HG02970 (cell line): ENCODE measurements around the gene MYBPH.

Experiments used
- ATAC-seq: cut with Tn5 transposase; IDR thresholded peaks from one replicate; pipeline ENCODE4 v1.9.1; 2021; ENCODE audit warnings: mild to moderate bottlenecking, moderate library complexity, moderate number of reproducible peaks; ENCODE audit not compliant: unreplicated experiment, low FRiP score

The MYBPH gene

DNA sequence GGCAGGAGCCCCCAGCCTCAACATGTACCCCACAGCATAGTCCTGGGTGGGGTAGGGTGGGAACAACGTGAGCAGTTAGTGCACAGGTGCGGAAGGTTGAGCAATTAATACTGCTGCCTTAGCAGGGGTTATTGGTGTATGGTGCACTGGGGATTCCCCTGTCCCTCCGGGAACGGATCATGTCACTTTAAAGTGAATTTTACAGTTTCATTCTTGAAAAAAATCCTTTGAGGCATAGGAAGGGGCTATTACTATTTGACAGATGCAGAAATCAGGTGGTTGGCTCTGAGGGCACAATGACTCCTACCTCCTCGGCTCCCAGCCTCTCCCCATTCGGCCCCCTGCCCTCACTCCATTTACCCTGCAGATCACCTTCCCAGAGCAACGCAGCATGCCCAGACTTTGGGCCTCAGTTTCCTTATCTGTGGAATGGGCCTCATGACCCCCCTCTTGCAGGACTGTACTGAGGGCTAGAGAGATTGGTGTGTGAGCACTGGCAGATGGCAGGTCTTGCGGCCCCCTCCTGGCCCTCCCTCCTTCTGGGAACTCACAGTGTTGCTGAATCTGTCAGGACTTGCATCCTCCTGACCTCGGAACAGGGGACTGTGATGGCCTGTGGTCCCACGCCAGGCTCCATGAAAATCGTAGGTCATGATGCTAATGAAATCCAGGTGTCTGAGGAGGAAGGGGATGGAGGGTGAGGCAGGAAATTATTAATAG, 5.1 kb upstream of the MYBPH start:
- ATAC-seq: no peak

GRCh38 chr1:203179667-203180005, 4.0 kb upstream of the MYBPH start:
- ATAC-seq: no peak

DNA sequence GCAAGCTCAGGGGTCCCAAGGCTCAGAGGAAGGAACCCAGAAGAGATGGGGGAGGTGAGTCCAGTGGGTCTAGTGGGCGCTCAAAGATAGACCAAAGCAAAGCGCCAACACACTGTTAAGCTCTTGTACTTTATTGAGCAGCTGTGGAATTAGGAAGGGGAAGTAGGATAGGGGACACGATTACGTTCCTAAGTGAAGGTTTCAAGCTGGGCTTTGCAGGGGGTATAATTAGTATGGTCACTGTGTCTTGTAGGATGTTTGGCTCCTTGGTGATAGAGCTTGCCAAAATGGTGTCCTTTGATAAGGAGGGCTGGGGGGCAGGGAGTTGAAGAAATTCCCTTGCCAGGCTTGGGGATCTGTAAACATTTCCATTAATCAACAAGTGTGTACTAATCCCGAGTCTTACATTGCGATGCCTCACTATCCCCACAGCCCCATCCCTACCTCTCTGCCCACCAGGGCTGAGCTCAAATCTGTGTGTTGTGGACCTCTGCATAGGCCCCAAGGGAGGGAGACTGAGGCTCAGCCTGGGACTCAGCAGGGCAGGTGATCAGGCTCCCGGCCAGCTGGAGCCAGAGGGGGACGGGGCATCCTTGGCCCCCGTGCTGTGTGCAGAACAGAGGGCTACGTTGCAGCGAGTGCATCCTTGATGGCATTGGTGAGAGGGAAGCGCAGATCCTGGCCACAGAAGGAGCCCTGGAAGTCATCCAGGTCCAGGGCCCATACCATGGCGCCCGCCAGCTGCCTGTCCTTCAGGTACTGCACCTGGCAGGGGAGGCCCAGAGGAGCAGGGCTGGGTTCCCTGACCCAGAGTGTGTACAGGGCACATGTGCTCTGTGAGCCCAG, 3.4 kb upstream of the MYBPH start:
- no peak for ATAC-seq

GRCh38 chr1:203178083-203178482, 2.5 kb upstream of the MYBPH start:
- no peak for ATAC-seq

- ATAC-seq: no peak
Observed at GRCh38 chr1:203177470-203178039, 1.9 kb upstream of the MYBPH start.

DNA sequence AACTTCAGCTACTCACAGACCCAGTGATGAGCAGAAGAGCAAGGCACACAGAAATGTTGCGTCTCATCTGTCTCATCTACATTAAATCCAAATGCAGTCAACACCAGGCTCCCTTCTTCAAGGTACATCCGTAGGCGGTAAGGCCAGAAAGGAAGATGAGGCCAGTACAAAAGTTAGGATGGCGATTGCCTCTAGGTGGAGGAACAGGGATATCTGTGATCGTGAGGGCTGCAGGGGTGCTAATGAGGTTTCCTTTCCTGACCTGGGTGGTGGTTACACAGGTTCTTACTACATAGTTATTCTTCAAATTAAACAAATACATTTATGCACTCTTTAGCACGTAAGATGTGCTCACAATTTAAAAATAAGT, 1.4 kb upstream of the MYBPH start:
- no peak for ATAC-seq

DNA sequence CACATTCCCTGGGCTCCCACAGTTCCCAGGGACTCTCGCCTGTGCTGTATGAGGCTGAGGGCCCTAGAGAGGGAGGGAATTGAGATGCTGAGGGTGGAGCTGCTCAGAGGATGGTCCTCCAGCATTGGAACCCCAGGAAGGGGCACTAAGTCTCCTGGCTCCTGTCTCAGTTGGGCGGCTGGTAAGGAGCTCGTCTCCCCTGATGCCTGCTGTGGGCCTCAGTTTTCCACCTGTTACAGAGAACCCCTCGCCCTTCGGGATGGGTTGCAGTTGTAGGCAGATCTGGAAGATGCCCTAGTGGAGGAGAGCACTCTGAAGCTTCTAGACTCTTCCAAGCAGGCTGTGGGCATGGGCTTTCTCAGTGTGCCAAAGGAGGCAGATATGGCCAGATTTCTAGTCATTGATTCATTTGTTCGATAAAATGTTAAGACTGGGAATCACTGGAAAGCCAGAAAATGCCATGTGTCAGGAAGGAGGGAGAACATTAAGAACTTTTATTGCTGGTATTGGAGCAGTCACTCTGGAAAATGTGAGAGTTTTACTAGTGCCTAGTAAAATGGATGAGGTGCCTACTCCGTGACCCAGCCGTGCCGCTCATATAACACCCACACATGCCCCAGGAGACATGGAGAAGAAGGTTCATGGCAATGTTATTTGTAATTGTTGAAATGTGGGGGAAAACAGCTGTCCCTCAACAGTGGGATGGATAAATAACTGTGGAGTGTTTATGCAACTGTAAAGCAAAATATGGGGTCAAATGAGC, 828 bp upstream of the MYBPH start:
- ATAC-seq: no peak

- ATAC-seq: no peak
Observed at GRCh38 chr1:203175827-203176241, 208 bp upstream of the MYBPH start.

- ATAC-seq: no peak
Observed at GRCh38 chr1:203174324-203174985, 1.2 kb downstream of the MYBPH start.

GRCh38 chr1:203173566-203173965, 2.1 kb downstream of the MYBPH start:
- peak; percentile 56 for ATAC-seq

DNA sequence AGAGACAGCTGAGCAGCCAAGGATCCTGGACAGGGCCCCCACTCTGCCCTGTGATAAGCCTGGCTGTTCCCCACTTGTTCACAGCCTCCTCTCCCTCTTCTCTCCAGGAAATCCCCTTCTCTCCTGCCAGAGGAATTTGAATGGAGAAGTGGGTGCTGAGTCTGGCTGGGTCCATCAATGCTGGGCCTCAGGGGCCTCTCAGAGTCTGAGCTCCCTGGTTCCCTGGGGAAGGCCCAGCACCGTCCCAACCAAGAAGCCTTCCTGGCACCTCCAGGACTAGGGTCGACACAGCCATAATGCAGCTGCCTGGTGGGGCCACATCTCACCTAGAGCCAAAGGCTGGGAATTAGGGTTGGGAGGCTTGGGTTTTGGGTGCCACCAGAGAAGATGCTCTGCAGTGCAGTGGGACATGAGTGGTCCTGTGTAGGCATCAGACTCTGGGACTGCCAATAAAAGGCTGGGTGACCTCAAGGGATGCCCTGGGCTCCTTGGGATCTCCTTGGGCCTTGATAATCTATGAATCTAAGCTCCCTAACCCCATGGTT, 2.5 kb downstream of the MYBPH start:
- ATAC-seq: no peak

DNA sequence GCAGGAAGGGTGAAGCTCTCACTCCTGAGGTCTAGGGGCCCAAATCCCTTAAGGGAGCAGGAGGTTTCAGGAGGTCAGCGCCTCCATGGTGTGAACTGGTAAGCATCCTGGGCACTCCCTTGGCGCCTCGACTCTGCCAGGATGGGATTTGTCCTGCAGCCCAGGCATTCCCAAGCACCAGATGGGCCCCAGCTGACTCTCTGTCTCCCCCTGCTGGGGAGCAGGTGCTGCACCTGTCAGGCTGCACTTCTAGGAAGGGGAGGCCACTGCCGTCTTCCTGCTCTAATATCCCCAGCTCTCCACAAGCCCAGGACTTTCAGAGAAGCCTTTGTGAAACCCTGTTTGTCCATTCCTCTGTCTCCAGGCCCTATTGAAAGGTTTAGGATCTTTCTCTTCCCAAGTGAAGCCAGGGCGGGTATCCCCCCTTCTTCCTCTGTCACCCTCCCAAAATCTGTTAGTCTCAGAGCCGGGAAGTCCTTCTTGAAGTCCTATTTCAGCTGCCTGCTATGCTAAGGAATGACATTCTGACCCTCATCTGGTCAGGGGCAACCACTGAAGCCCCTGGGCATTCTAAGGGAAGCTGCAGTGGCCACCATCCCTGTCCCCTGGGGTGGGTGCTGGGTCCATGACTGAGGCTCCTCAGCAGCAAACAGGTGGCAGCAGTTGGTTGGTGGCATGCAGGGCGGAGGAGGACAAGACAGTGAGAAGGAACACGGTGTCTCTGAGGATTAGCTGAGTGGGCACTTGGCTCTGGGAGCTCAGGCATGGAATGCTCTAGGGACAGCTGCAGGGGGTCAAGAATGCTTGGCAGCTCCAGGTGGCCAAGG, 3.2 kb downstream of the MYBPH start:
- ATAC-seq: no peak

GRCh38 chr1:203171341-203172183, 4.1 kb downstream of the MYBPH start:
- no peak for ATAC-seq

DNA sequence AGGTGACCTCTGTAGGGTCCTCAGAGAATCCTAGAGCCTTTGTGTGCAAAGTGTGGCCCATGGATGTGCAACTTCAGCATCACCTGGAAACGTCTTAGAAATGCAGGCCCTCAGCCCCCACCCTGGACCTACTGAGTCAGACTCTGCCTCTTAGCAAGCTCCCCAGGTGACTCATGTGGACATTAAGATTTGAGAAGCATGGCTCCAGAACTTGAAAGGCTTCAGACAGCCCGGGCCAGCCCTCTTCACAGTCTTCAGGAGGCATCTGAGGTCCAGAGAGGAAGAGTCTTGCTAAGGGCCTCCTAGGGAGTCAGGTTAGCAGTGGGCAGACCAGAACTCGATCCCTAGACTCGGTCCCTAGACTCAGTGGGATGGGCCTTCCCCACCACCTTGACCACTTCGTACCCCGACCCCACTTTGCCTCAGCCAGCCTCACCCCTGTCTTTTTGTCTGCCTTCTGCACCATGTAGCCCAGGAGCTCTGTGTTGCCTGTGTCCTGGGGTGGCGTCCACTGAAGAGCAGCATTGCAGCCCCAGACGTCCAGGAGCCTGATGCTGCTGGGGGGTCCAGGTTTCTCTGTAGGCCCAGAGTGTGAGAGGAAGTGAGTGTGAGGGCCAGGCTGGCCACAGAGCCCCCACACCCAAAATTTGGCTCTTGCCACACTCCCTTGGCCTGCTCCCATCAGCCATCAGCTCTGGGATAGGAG, 4.8 kb downstream of the MYBPH start:
- no peak for ATAC-seq

- ATAC-seq: no peak
Observed at GRCh38 chr1:203169770-203170520, 5.7 kb downstream of the MYBPH start.

DNA sequence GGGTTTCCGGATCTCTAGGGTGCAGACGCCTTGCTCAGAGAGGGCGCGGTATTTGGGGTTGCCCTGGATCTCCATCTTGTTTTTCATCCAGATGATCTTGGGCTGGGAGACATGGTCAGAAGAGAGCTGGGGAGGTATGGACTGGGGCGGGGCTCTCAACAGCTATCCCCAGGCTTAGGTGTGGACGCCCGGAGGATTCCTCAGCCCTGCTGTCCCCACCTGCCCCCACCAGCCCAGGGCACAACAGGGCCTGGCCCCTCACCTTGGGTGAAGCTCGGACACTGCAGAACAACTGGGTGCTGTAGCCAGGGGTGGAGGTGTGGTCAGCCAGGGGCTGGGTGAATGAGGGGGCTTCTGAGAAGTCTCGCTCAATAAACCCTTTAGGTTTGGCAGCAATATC, 6.6 kb downstream of the MYBPH start:
- no peak for ATAC-seq

DNA sequence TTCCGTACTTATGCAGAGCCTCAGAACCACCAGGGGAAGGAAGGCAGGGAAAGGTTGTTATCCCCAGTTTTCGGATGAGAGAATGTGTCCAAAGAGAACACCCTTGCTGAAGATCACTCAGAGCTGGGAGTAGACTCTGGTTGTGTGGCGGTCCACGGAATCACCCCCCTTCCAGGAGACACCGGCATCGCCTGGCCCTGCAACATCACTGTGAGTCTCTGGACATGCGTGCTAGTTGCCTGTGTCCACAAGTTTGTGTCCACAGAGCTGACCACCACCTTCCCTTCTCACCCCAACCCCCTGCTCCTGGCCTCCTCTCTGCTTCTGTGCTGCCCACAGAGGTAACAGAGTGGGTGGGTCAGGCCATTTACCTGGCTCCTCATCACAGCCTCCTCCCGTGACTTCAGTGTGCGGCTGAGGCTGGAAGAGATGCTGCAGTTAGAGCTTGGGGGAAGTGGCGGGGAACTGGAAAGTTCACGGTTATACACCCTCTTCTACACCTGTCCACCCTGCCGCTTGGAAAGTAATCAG, 7.3 kb downstream of the MYBPH start:
- ATAC-seq: no peak
